ENCODE results near the gene NOTUM. TPM values are rescaled to one million over a fixed set of nuclear protein-coding genes. Genes with fewer than 3 reads are reported as not detected.

The NOTUM gene
- total and polyA plus RNA-seq, 8 donors = 0.79 to 71.4 (median 65.1) TPM

DNA sequence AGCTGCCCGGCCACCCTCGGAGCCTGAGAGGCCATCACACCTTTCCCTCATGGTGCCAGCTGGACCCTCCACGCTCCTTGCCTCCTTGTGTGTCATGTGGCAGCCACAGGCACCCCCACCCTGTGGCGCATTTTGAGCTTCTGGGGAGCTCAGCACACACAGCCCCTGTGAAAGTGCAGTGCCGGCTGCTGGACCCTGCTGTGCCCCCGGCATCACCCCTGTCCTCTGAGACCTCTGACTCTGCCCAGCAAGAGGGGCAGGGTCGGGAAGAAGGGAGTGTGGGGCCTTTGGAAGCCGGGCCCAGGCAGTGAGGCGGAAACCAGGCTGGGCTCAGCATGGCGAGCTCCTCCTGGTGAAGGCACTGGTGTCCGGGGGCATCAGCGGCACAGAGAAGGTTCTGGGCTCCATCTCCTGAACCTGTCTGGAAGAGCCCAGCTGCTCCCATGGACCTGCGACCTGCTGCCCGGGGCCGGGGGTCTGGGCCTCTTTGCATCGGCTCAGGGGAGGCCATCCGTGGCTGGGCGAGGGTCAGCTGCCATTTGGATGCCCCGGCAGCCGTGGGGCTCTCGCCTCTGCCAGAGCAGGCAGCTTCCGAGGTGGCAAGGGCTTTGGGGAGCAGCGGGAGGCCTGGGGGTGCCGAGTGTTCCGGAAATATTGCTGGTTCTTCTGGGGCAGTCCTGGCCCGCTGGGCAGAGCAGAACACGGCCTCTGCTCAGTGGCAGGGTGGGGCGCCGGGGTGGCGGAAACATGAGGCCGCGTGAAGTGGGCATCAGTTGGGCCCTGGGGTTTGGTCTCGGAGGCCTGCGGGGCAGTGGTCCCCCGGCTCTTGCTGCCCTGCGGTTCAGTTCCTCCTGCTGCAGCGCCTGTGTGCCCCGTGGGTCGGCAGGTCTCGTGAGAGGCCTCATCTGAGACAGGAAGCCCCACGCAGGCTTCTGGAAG is 43.8 kb upstream of the NOTUM start:
- DNase-seq (no peak), ATAC-seq (no peak)
- Histone ChIP-seq H3K9me3 (no peaks in the 10 kb centered on the region), H3K4me3 (no peak overlapping the region), H3K27ac (no peak overlapping the region), H3K4me1 (no peaks in the 10 kb centered on the region), H3K36me3 (no peaks in the 10 kb centered on the region), H3K27me3 (no peaks in the 10 kb centered on the region)
- TF ChIP-seq, protein P1, sequence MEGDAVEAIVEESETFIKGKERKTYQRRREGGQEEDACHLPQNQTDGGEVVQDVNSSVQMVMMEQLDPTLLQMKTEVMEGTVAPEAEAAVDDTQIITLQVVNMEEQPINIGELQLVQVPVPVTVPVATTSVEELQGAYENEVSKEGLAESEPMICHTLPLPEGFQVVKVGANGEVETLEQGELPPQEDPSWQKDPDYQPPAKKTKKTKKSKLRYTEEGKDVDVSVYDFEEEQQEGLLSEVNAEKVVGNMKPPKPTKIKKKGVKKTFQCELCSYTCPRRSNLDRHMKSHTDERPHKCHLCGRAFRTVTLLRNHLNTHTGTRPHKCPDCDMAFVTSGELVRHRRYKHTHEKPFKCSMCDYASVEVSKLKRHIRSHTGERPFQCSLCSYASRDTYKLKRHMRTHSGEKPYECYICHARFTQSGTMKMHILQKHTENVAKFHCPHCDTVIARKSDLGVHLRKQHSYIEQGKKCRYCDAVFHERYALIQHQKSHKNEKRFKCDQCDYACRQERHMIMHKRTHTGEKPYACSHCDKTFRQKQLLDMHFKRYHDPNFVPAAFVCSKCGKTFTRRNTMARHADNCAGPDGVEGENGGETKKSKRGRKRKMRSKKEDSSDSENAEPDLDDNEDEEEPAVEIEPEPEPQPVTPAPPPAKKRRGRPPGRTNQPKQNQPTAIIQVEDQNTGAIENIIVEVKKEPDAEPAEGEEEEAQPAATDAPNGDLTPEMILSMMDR (IDR thresholded peaks at IDR 0.05) = no peak
- intact Hi-C loops (cut with DNase I) = no loop called here

DNA sequence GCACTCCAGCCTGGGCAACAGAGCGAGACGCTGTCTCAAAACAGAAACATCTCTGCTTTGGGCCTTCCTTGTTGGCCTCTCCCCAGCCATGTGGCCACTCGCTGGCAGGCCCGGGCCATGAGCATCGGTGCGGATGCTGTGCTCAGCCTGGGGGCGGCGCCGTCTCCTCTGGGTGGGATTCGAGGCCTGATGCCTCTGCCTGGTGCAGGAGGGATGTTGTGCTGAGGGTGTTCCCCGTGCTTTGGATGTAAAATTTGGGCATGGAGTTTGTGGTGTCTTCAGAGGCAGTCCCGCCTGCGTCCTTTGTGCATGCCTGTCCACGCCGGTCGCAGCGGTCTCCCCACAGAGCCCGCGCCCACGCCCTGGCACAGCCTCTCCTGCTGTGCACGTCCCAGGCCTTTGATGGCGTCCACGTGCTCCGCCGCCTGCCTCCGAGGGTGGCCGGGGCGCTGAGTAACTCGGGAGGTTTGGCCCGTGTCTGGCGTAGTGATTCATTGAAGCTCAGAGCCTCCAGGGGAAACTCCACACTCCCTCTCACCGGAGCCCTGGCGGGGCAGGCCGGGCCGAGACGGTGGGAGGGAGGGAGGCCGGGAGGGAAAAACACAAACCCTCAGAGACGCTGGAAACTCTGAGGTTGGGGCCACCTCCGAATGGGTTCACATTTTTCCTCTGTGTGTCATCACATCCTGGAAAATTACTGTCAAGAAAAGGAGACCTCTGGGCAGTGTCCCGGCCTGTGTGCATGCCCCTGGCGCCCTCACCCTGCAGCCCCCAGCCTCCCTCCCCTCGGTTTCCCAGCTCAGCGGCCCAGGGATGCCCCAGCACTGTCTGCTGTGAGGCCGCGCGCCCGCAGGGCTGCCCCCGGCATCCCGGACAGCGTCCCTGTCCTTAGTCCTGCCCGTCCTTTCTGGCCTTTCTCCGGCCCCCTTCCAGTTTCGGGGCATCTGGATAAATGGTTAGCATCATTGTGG is 42.7 kb upstream of the NOTUM start:
- H3K4me3 ChIP-seq = no peak overlapping the region
- H3K4me1 ChIP-seq = no peaks in the 10 kb centered on the region
- peaks cover 0 to 3% of the 10 kb centered on the region in 2 donors for H3K36me3 ChIP-seq
- peak in 1 of 4 donors; percentile 69 for DNase-seq
- peak overlapping the region in 1 of 2 donors; percentile 19 for H3K27ac ChIP-seq
- no peaks in the 10 kb centered on the region for H3K9me3 ChIP-seq
- peak; percentile 63 for ATAC-seq
- TF ChIP-seq, protein P1 (IDR thresholded peaks at IDR 0.05) = no peak
- intact Hi-C loops (cut with DNase I) = no loop called here
- H3K27me3 ChIP-seq = no peaks in the 10 kb centered on the region

DNA sequence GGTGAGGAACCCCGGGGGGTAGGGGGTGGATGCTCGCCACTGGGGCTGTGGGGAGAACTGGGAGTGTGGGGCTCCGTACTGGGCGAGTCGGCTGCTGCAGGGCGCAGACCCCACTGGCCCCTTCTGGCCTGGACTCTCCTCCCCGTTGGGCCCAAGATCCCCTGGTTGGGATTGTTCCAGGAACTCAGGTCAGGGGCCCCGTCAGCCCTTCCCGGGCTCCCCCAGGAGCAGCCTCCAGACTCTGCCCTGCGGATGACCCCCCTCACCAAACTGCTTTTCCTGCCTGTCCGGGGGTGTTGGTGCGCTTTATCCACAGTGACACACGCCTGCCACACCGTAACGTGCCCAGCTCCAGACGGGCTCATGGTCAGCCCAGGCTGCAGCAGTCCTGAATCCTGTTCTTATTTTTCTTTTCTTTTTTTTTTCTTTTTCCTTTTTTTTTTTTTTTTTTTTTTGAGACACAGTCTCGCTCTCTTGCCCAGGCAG is 40.6 kb upstream of the NOTUM start:
- Histone ChIP-seq H3K4me3 (no peak overlapping the region), H3K9me3 (no peaks in the 10 kb centered on the region), H3K4me1 (no peaks in the 10 kb centered on the region), H3K27ac (no peak overlapping the region), H3K27me3 (no peaks in the 10 kb centered on the region), H3K36me3 (peaks cover 0 to 12% of the 10 kb centered on the region in 2 donors)
- intact Hi-C loops (cut with DNase I) = no loop called here
- DNase-seq (no peak), ATAC-seq (no peak)
- TF ChIP-seq, protein P1 (IDR thresholded peaks at IDR 0.05) = no peak

DNA sequence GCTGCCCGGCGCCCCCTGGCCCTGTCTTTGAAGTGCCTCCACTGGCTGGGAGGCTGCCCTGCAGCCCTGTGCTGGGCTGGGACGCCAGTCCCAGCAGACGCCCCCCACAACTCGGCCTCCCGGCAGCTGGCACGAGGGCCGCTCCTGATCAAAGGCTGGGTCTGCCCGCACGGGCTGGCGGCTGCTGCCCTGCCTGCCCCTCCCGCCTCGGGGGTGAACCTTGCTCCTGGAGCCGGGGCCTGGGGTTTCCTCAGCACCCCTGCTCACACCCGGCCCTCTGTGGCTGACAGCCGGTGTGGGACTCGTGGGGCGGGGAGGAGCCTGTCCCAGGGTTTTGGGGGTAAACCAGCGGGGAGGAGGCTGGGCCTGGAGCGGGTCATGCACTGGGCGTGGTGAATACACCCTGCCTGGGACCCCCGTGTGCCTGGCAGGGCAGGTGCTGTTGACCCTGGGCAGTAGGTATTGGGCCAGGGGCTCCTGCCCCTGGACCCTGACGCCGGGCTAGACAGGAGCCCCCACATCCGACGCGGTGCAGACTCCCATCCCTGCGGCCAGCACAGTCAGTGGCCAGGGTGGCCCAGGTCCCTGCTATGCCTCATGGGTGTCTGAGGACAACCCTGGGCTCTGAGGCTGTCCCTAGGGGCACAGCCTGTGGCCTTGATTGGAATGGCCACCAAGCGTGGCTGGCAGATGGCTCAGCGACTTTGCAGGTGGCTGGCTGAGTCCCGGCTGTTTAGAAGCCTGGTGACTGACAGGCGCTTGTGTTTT is 40.0 kb upstream of the NOTUM start:
- intact Hi-C loops (cut with DNase I) = no loop called here
- Histone ChIP-seq H3K36me3 (peaks cover 0 to 17% of the 10 kb centered on the region in 2 donors), H3K27me3 (no peaks in the 10 kb centered on the region), H3K27ac (no peak overlapping the region), H3K4me1 (no peaks in the 10 kb centered on the region), H3K9me3 (no peaks in the 10 kb centered on the region), H3K4me3 (no peak overlapping the region)
- no peak for ATAC-seq
- TF ChIP-seq, protein P1 (IDR thresholded peaks at IDR 0.05) = no peak
- DNase-seq = no peak
